HEK293 (cell line): ENCODE measurements around the gene IGF1R.

Experiments
- BCL6B ChIP-seq: fragments of 450-650 bp; formaldehyde crosslinking; IDR thresholded peaks from 2 replicates; pipeline ENCODE4 v1.5.1; 2017; ENCODE audit warnings: missing biosample characterization, missing genetic modification characterization
- GLIS1 ChIP-seq: fragments of 450-650 bp; formaldehyde crosslinking; IDR thresholded peaks from 2 replicates; pipeline ENCODE4 v1.5.1; 2016; ENCODE audit warnings: missing biosample characterization, missing genetic modification characterization
- HOXA7 ChIP-seq: sonication (generic); formaldehyde crosslinking; IDR thresholded peaks from 2 replicates; pipeline ENCODE4 v1.8.1; 2022; ENCODE audit warnings: missing genetic modification reagents, borderline replicate concordance
- IKZF3 ChIP-seq: fragments of 450-650 bp; IDR thresholded peaks from 2 replicates; pipeline ENCODE4 v1.5.0; 2018; ENCODE audit warnings: missing biosample characterization, mild to moderate bottlenecking, missing genetic modification characterization, moderate library complexity
- KLF9 ChIP-seq: fragments of 450-650 bp; formaldehyde crosslinking; IDR thresholded peaks from 2 replicates; pipeline ENCODE4 v1.5.1; 2016; ENCODE audit warnings: missing biosample characterization, missing genetic modification characterization, low read depth
- OSR2 ChIP-seq: fragments of 450-650 bp; formaldehyde crosslinking; IDR thresholded peaks from 2 replicates; pipeline ENCODE4 v1.5.1; 2016; ENCODE audit warnings: missing biosample characterization, missing genetic modification characterization
- WT1 ChIP-seq: fragments of 450-650 bp; formaldehyde crosslinking; IDR thresholded peaks from 2 replicates; pipeline ENCODE4 v1.5.1; 2016; ENCODE audit warnings: missing biosample characterization, missing genetic modification characterization
- ZBTB10 ChIP-seq: fragments of 450-650 bp; formaldehyde crosslinking; IDR thresholded peaks from 2 replicates; pipeline ENCODE4 v1.5.1; 2016; ENCODE audit warnings: missing biosample characterization, missing genetic modification characterization
- ZFHX2 ChIP-seq: fragments of 450-650 bp; formaldehyde crosslinking; conservative IDR thresholded peaks from 2 replicates; pipeline ENCODE4 v1.5.1; 2016; ENCODE audit warnings: missing biosample characterization, missing genetic modification characterization
- ZIC2 ChIP-seq: fragments of 450-650 bp; formaldehyde crosslinking; IDR thresholded peaks from 2 replicates; pipeline ENCODE4 v1.5.1; 2016; ENCODE audit warnings: missing biosample characterization, missing genetic modification characterization
- ZNF121 ChIP-seq: fragments of 450-650 bp; formaldehyde crosslinking; IDR thresholded peaks from 2 replicates; pipeline ENCODE4 v1.5.1; 2016; ENCODE audit warnings: missing biosample characterization, missing genetic modification characterization
- ZNF140 ChIP-seq: fragments of 450-650 bp; formaldehyde crosslinking; IDR thresholded peaks from 2 replicates; pipeline ENCODE4 v1.5.1; 2016; ENCODE audit warnings: missing biosample characterization, missing genetic modification characterization
- ZNF354C ChIP-seq: fragments of 450-650 bp; formaldehyde crosslinking; IDR thresholded peaks from 2 replicates; pipeline ENCODE4 v1.5.1; 2016; ENCODE audit warnings: missing biosample characterization, missing genetic modification characterization, low read depth, borderline replicate concordance
- ZNF366 ChIP-seq: fragments of 450-650 bp; formaldehyde crosslinking; conservative IDR thresholded peaks from 2 replicates; pipeline ENCODE4 v1.5.1; 2016; ENCODE audit warnings: missing biosample characterization, missing genetic modification characterization
- ZNF416 ChIP-seq: fragments of 450-650 bp; formaldehyde crosslinking; IDR thresholded peaks from 2 replicates; pipeline ENCODE4 v1.5.1; 2016; ENCODE audit warnings: missing biosample characterization, missing genetic modification characterization
- ZNF510 ChIP-seq: fragments of 450-650 bp; formaldehyde crosslinking; IDR thresholded peaks from 2 replicates; pipeline ENCODE4 v1.5.1; 2018; ENCODE audit warnings: mild to moderate bottlenecking, missing genetic modification characterization, missing biosample characterization; ENCODE audit not compliant: insufficient replicate concordance
- ZNF580 ChIP-seq: fragments of 450-650 bp; formaldehyde crosslinking; IDR thresholded peaks from 2 replicates; pipeline ENCODE4 v1.5.1; 2016; ENCODE audit warnings: missing biosample characterization, missing genetic modification characterization
- ZNF600 ChIP-seq: fragments of 450-650 bp; formaldehyde crosslinking; IDR thresholded peaks from 2 replicates; pipeline ENCODE4 v1.5.1; 2016; ENCODE audit warnings: missing biosample characterization, missing genetic modification characterization
- ZNF626 ChIP-seq: fragments of 450-650 bp; sonication (Bioruptor Pico); formaldehyde crosslinking; IDR thresholded peaks from 2 replicates; pipeline ENCODE4 v1.5.1; 2018; ENCODE audit warnings: missing biosample characterization, missing genetic modification characterization, inconsistent platforms
- ZNF660 ChIP-seq: fragments of 450-650 bp; IDR thresholded peaks from 2 replicates; pipeline ENCODE4 v1.5.1; 2018; ENCODE audit warnings: missing biosample characterization, mild to moderate bottlenecking, missing genetic modification characterization
- ZNF664 ChIP-seq: fragments of 450-650 bp; formaldehyde crosslinking; IDR thresholded peaks from 2 replicates; pipeline ENCODE4 v1.5.1; 2016; ENCODE audit warnings: missing biosample characterization, missing genetic modification characterization
- ZNF747 ChIP-seq: fragments of 450-650 bp; formaldehyde crosslinking; IDR thresholded peaks from 2 replicates; pipeline ENCODE4 v1.5.1; 2016; ENCODE audit warnings: missing biosample characterization, missing genetic modification characterization
- ZNF843 ChIP-seq: fragments of 450-650 bp; formaldehyde crosslinking; IDR thresholded peaks from 2 replicates; pipeline ENCODE4 v1.5.1; 2016; ENCODE audit warnings: missing biosample characterization, missing genetic modification characterization
- ZXDB ChIP-seq: fragments of 450-650 bp; formaldehyde crosslinking; IDR thresholded peaks from 2 replicates; pipeline ENCODE4 v1.5.1; 2016; ENCODE audit warnings: missing biosample characterization, missing genetic modification characterization
- TF ChIP-seq, protein P1 (sequence below): fragments of 450-650 bp; formaldehyde crosslinking; IDR thresholded peaks from 2 replicates; pipeline ENCODE4 v1.5.1; 2016; ENCODE audit warnings: missing biosample characterization, missing genetic modification characterization, borderline replicate concordance
- TF ChIP-seq, protein P2 (sequence below): fragments of 450-650 bp; formaldehyde crosslinking; IDR thresholded peaks from 2 replicates; pipeline ENCODE4 v1.5.1; 2016; ENCODE audit warnings: missing biosample characterization, missing genetic modification characterization
- TF ChIP-seq, protein P3 (sequence below): fragments of 450-650 bp; formaldehyde crosslinking; IDR thresholded peaks from 2 replicates; pipeline ENCODE4 v1.5.1; 2016; ENCODE audit warnings: missing biosample characterization, missing genetic modification characterization

IGF1R gene

DNA sequence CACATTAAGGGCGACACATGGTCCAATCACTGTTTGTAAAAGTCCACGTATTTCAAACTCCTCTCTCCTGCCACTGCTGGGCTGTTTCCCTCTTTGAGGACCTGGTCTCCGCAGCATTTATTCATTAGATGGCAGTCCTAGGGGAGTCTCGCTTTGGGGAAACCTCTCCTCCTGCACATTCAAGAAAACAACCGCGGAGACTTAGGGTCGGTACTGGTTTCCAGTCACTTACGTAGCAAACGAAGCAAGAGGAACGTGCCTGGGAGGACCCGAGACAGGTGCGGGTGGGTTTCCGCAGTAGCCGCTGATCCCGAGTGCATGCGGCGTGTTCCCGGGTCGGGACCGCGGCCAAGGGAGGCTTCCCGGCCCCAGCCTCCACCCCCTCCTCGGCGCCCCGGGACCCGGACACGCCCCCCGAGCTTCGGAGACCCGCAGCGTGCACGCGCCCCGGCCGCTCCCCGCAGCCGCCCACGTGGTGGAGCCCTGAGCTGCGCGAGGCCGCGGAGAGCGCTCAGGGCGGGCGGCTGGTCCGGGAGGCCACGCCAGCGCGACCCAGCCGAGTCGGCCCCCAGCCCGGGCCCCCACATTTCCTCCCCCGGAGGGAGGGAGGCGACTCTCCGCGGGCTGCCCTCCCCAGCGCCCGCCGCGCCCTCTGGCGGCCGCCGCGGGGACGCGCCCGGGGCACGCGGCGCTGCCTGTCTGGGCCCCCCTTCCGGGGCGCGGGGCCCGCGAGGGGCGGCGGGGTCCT, 1.1 kb upstream of the IGF1R start (continued):
- TF ChIP-seq ZNF510 (no peak), ZNF121 (tag by site-specific recombination) (peak; percentile 67; the same call in 1 of the 2 replicates), ZNF843 (tag by site-specific recombination) (peak; percentile 45; the same call in 1 of the 2 replicates), WT1 (peak; percentile 68), ZNF660 (tag by site-specific recombination) (peak; percentile 51; the same call in 1 of the 2 replicates), OSR2 (tag by site-specific recombination) (peak; percentile 69), ZNF600 (tag by site-specific recombination) (peak; percentile 74; the same call in 1 of the 2 replicates), ZNF354C (tag by site-specific recombination) (no peak), ZXDB (tag by site-specific recombination) (peak; percentile 70; the same call in 1 of the 2 replicates), ZNF580 (tag by site-specific recombination) (peak; percentile 22; the same call in 1 of the 2 replicates), ZIC2 (tag by site-specific recombination) (peak; percentile 43), ZNF140 (tag by site-specific recombination) (no peak), ZNF416 (tag by site-specific recombination) (no peak), GLIS1 (tag by site-specific recombination) (peak; percentile 46), HOXA7 (CRISPR knock-in tag) (no peak), BCL6B (no peak), ZNF747 (no peak), IKZF3 (tag by site-specific recombination) (peak; percentile 94), ZNF626 (tag by site-specific recombination) (no peak; the same call in 1 of the 2 replicates), ZNF664 (tag by site-specific recombination) (0 out of 2 replicates have a peak, but pooled peaks have one; percentile 5), KLF9 (tag by site-specific recombination) (peak; percentile 84), ZBTB10 (peak; percentile 51; the same call in 1 of the 2 replicates), ZNF366 (tag by site-specific recombination) (peak; percentile 61; the same call in 1 of the 2 replicates), ZFHX2 (tag by site-specific recombination) (peak; percentile 73)
- TF ChIP-seq, protein P1, sequence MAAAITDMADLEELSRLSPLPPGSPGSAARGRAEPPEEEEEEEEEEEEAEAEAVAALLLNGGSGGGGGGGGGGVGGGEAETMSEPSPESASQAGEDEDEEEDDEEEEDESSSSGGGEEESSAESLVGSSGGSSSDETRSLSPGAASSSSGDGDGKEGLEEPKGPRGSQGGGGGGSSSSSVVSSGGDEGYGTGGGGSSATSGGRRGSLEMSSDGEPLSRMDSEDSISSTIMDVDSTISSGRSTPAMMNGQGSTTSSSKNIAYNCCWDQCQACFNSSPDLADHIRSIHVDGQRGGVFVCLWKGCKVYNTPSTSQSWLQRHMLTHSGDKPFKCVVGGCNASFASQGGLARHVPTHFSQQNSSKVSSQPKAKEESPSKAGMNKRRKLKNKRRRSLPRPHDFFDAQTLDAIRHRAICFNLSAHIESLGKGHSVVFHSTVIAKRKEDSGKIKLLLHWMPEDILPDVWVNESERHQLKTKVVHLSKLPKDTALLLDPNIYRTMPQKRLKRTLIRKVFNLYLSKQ = no peak
- TF ChIP-seq, protein P2, sequence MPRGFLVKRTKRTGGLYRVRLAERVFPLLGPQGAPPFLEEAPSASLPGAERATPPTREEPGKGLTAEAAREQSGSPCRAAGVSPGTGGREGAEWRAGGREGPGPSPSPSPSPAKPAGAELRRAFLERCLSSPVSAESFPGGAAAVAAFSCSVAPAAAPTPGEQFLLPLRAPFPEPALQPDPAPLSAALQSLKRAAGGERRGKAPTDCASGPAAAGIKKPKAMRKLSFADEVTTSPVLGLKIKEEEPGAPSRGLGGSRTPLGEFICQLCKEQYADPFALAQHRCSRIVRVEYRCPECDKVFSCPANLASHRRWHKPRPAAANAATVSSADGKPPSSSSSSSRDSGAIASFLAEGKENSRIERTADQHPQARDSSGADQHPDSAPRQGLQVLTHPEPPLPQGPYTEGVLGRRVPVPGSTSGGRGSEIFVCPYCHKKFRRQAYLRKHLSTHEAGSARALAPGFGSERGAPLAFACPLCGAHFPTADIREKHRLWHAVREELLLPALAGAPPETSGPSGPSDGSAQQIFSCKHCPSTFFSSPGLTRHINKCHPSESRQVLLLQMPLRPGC (tag by site-specific recombination) = peak; percentile 43; the same call in 1 of the 2 replicates
- TF ChIP-seq, protein P3, sequence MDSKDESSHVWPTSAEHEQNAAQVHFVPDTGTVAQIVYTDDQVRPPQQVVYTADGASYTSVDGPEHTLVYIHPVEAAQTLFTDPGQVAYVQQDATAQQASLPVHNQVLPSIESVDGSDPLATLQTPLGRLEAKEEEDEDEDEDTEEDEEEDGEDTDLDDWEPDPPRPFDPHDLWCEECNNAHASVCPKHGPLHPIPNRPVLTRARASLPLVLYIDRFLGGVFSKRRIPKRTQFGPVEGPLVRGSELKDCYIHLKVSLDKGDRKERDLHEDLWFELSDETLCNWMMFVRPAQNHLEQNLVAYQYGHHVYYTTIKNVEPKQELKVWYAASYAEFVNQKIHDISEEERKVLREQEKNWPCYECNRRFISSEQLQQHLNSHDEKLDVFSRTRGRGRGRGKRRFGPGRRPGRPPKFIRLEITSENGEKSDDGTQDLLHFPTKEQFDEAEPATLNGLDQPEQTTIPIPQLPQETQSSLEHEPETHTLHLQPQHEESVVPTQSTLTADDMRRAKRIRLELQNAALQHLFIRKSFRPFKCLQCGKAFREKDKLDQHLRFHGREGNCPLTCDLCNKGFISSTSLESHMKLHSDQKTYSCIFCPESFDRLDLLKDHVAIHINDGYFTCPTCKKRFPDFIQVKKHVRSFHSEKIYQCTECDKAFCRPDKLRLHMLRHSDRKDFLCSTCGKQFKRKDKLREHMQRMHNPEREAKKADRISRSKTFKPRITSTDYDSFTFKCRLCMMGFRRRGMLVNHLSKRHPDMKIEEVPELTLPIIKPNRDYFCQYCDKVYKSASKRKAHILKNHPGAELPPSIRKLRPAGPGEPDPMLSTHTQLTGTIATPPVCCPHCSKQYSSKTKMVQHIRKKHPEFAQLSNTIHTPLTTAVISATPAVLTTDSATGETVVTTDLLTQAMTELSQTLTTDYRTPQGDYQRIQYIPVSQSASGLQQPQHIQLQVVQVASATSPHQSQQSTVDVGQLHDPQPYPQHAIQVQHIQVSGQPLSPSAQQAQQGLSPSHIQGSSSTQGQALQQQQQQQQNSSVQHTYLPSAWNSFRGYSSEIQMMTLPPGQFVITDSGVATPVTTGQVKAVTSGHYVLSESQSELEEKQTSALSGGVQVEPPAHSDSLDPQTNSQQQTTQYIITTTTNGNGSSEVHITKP (tag by site-specific recombination) = peak; percentile 73
